Measurements from ENCODE around the gene OPRM1. TPM values are rescaled to one million over a fixed set of nuclear protein-coding genes. Genes with fewer than 3 reads are reported as not detected.

Gene OPRM1
- total RNA-seq, 1 experiment from 2014 or later = not detected

DNA sequence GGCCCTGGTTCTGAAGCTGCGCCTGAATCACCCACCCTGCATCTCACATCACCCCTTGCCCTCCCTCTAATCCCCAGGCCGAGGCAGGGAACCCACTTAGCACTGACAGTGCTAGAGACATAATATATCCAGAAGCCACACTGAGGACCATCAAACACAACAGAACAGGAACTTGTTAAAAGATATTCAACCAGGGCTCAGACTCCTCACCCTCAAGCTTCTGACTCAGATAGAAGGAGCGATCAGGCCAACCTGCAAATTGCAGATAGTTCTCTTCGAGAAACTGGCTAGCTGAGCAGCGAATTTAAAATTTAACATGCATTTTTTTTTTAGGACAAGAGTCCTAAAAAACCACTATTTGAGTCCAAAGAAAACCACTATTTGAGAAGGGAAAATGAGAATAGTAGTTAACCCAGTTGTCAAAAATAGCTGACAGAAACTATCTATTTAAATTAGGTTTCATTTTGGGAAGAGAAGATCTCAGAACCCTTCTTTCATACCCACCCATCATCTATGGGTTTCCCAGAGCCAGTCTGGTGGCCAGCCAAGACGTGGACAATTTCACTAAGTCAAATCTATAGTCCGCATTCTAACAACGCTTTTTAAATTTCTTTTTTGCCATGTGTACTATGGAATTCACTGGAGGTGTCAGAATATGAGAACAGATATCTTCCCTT, 95.6 kb downstream of the OPRM1 start:
- Histone ChIP-seq H3K4ac (ENCODE audit: low read depth, low read length) (no peak overlapping the region), H2BK15ac (ENCODE audit: low read depth, low read length) (no peak overlapping the region), H4K20me1 (ENCODE audit: control insufficient read depth, insufficient read depth, insufficient read length) (no peaks in the 10 kb centered on the region), H3K23me2 (ENCODE audit: insufficient read length, low read depth, low read length, poor library complexity, severe bottlenecking) (no peaks in the 10 kb centered on the region), H4K8ac (replicated peaks; ENCODE audit: insufficient read length, low read depth, low read length) (no peak overlapping the region), H2AFZ (ENCODE audit: low read length) (no peak overlapping the region), H3K27me3 (ENCODE audit: insufficient read depth, low read length) (no peaks in the 10 kb centered on the region), H3K9ac (ENCODE audit: extremely low read depth, insufficient read length, low read length) (no peak overlapping the region), H3K9me3 (ENCODE audit: control insufficient read depth, low read depth, low read length) (no peaks in the 10 kb centered on the region), H2BK20ac (ENCODE audit: low read depth, low read length, poor library complexity, severe bottlenecking) (no peak overlapping the region), H3K27ac (ENCODE audit: insufficient read length, low read depth, low read length) (no peak overlapping the region), H3K23ac (ENCODE audit: insufficient read length, low read depth, low read length) (no peak overlapping the region), H2AK5ac (ENCODE audit: insufficient read length, low read length) (no peak overlapping the region), H4K5ac (ENCODE audit: insufficient read length, low read depth, low read length) (no peak overlapping the region), H3K4me2 (ENCODE audit: insufficient read depth, insufficient read length, low read length) (no peak overlapping the region), H2BK12ac (ENCODE audit: insufficient read length, low read depth, low read length) (no peak overlapping the region), H3K79me1 (ENCODE audit: insufficient read depth, low read depth, low read length, poor library complexity, severe bottlenecking) (no peaks in the 10 kb centered on the region), H3K14ac (ENCODE audit: insufficient read depth, low read length) (no peak overlapping the region), H4K91ac (ENCODE audit: insufficient read length, low read depth, low read length) (no peak overlapping the region), H2BK120ac (ENCODE audit: low read depth, low read length, poor library complexity, severe bottlenecking) (no peak overlapping the region), H3K79me2 (ENCODE audit: insufficient read depth, low read length) (no peaks in the 10 kb centered on the region), H3T11ph (ENCODE audit: low read length) (no peak overlapping the region), H3K18ac (ENCODE audit: insufficient read length, low read depth, low read length) (no peak overlapping the region), H3K56ac (ENCODE audit: insufficient read length, low read depth, low read length) (no peak overlapping the region), H3K4me1 (ENCODE audit: insufficient read depth, low read length) (no peaks in the 10 kb centered on the region), H2BK5ac (ENCODE audit: insufficient read length, low read length) (no peak overlapping the region)
- no CpG with 5 or more reads among the region's 8 CpGs for WGBS (ENCODE audit: extremely low coverage, insufficient read length, low lambda C conversion rate)
- DNase-seq = no peak
- no peaks in the 10 kb centered on the region for H3K27me3 Mint-ChIP-seq (ENCODE audit: low read depth)
- TF ChIP-seq, protein P1, sequence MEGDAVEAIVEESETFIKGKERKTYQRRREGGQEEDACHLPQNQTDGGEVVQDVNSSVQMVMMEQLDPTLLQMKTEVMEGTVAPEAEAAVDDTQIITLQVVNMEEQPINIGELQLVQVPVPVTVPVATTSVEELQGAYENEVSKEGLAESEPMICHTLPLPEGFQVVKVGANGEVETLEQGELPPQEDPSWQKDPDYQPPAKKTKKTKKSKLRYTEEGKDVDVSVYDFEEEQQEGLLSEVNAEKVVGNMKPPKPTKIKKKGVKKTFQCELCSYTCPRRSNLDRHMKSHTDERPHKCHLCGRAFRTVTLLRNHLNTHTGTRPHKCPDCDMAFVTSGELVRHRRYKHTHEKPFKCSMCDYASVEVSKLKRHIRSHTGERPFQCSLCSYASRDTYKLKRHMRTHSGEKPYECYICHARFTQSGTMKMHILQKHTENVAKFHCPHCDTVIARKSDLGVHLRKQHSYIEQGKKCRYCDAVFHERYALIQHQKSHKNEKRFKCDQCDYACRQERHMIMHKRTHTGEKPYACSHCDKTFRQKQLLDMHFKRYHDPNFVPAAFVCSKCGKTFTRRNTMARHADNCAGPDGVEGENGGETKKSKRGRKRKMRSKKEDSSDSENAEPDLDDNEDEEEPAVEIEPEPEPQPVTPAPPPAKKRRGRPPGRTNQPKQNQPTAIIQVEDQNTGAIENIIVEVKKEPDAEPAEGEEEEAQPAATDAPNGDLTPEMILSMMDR (conservative IDR thresholded peaks at IDR 0.05) = no peak
- 0 out of 5 replicates have a peak, but pooled peaks cover 0 to 2% of the 10 kb centered on the region in 2 experiments for H3K9me3 Mint-ChIP-seq
- H3K4me3 Mint-ChIP-seq = no peak overlapping the region
- no peak overlapping the region for H3K27ac Mint-ChIP-seq
- peaks cover 4 to 5% of the 10 kb centered on the region in 2 experiments; a peak in 3 of 4 replicates for H3K4me1 Mint-ChIP-seq
- H3K36me3 Mint-ChIP-seq (ENCODE audit: insufficient read depth in 1 of 3, low read depth in 3 of 3) = no peaks in the 10 kb centered on the region

All from H9 (cell line).